ENCODE measurements around the gene LXN.
A peak's percentile ranks its signal among the peaks of the same experiment; 100 is the strongest.

The LXN gene, protein sequence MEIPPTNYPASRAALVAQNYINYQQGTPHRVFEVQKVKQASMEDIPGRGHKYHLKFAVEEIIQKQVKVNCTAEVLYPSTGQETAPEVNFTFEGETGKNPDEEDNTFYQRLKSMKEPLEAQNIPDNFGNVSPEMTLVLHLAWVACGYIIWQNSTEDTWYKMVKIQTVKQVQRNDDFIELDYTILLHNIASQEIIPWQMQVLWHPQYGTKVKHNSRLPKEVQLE

DNA sequence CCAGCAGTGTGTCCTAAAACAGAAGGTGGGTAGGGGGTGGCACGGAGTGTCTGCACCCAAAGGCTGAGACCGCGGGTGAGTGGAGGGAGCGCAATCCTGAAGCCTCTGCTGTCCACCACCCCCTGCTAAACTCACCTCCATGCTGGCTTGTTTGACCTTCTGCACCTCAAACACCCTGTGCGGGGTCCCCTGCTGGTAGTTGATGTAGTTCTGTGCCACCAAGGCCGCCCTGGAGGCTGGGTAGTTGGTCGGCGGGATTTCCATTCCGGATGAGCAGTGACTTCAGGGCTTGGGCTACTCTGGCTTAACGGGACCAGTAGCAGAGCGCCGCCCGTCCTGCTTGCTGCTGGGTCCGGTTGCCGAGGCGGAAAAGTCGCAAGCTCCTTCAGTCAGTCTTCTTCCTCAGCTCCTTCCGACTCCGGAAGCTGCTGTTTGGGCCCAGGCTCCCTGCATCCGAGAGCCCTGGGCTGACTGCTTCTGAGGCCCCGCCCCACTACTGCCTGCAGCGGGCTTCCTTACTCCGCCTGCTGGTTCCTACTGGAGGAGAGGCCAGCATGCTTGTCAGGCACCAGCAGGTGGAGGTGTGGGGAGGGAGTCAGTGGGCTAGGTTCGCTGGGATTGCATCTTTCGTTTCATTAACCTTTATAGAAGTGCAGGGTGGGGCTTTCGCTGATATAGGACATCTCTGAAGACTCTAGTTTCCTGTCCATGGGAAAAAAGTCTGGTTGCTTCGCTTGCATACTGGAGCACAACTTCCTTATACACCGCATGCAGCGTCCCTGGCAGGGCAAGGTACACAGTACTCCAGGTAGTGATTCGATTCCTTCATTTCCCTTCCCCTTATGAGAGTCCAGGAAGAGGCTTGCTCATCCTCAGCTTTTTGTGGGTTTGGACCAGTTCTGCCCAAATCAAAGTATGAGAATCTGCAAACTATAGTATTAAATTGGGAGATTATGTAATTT is at the start of gene LXN:
Gene LXN, minus strand, starts transcription at position 434 of the 962 bp plus-strand sequence. Its CDS starts 170 bp downstream, at position 264.
- Histone ChIP-seq H3K9me3 (ENCODE audit: control insufficient read depth, insufficient read depth, low read length) (no peaks in the 10 kb centered on the region), H3F3A (ENCODE audit: control insufficient read depth, insufficient read depth) (no peaks in the 10 kb centered on the region), H3K27ac (ENCODE audit: low read depth, low read length) (peak within 1 kb of the TSS; percentile 45), H3K4me3 (ENCODE audit: low read length) (peak within 1 kb of the TSS; percentile 78), H3K4me1 (ENCODE audit: control insufficient read depth, low read length) (peaks cover 13% of the 10 kb centered on the region), H3K9me2 (replicated peaks; ENCODE audit: control insufficient read depth, low read length) (no peaks in the 10 kb centered on the region), H3K4me2 (ENCODE audit: low read length) (peak within 1 kb of the TSS; percentile 74), H4K20me1 (ENCODE audit: control insufficient read depth, insufficient read depth, low read depth, low read length) (no peaks in the 10 kb centered on the region), H3K36me3 (ENCODE audit: control insufficient read depth, low read length) (peaks cover 33% of the 10 kb centered on the region), H3K27me3 (ENCODE audit: control insufficient read depth, low read length) (no peaks in the 10 kb centered on the region), H3K79me2 (ENCODE audit: control insufficient read depth, low read length) (peaks cover 11% of the 10 kb centered on the region)
- TF ChIP-seq CTCF (IDR thresholded peaks at IDR 0.05; ENCODE audit: low read depth, low read length, poor library complexity, severe bottlenecking) (peak; percentile 64), EZH2phosphoT487 (IDR thresholded peaks at IDR 0.05; ENCODE audit: borderline replicate concordance, low read length) (no peak)

- Histone ChIP-seq H3K9me2 (replicated peaks; ENCODE audit: control insufficient read depth, low read length) (no peaks in the 10 kb centered on the region), H3K4me2 (ENCODE audit: low read length) (no peak overlapping the region), H3K4me1 (ENCODE audit: control insufficient read depth, low read length) (peaks cover 7% of the 10 kb centered on the region), H3K79me2 (ENCODE audit: control insufficient read depth, low read length) (no peaks in the 10 kb centered on the region; the same call in 1 of the 2 replicates), H3K27ac (ENCODE audit: low read depth, low read length) (no peak overlapping the region), H3K27me3 (ENCODE audit: control insufficient read depth, low read length) (no peaks in the 10 kb centered on the region), H3K4me3 (ENCODE audit: low read length) (no peak overlapping the region), H3K36me3 (ENCODE audit: control insufficient read depth, low read length) (no peaks in the 10 kb centered on the region), H4K20me1 (ENCODE audit: control insufficient read depth, insufficient read depth, low read depth, low read length) (no peaks in the 10 kb centered on the region), H3F3A (ENCODE audit: control insufficient read depth, insufficient read depth) (no peaks in the 10 kb centered on the region), H3K9me3 (ENCODE audit: control insufficient read depth, insufficient read depth, low read length) (no peaks in the 10 kb centered on the region)
- TF ChIP-seq CTCF (IDR thresholded peaks at IDR 0.05; ENCODE audit: low read depth, low read length, poor library complexity, severe bottlenecking) (no peak), EZH2phosphoT487 (IDR thresholded peaks at IDR 0.05; ENCODE audit: borderline replicate concordance, low read length) (no peak)
These were observed 49.7 kb upstream of the LXN start for GRCh38 chr3:158722108-158722507.

DNA sequence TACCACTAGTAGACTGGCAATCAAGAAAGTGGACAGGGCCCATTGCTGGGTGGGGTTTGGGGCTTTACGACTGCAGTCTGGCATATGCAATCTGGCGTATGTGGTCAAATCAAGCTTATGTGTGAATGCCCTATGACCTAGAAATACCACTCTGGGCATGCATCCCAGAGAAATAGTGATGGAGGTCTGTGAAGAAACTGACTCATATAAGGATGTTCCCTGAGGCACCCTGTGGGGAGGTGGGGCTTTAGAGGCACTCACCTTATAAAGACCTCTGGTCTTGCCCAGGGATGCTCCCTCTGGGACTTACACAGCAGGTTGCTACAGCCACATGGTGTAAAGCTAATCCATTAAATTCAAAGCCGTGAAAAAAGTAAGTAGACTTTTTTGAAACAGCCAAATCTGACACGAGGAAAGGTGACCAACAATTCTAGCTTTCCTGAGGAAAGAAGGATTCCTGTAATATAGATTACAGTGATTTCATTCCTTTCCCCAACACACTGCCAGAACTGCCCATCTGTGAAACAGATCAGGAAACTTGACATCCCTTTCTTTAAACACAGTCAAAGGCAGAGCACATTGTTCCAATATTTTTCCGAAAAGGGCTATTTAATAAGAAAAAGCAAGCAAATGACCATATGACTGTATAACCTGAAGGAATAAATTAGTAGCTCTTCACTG is 46.2 kb upstream of the LXN start:
- H3K4me2 ChIP-seq (ENCODE audit: low read length): no peak overlapping the region
- no peaks in the 10 kb centered on the region for H3K9me3 ChIP-seq (ENCODE audit: control insufficient read depth, insufficient read depth, low read length)
- H3K27me3 ChIP-seq (ENCODE audit: control insufficient read depth, low read length): no peaks in the 10 kb centered on the region
- TF ChIP-seq CTCF (IDR thresholded peaks at IDR 0.05; ENCODE audit: low read depth, low read length, poor library complexity, severe bottlenecking): no peak
- no peak for TF ChIP-seq EZH2phosphoT487 (IDR thresholded peaks at IDR 0.05; ENCODE audit: borderline replicate concordance, low read length)
- no peaks in the 10 kb centered on the region; the same call in 1 of the 2 replicates for H3K79me2 ChIP-seq (ENCODE audit: control insufficient read depth, low read length)
- H3K4me1 ChIP-seq (ENCODE audit: control insufficient read depth, low read length): peaks cover 7% of the 10 kb centered on the region
- no peaks in the 10 kb centered on the region for H3K9me2 ChIP-seq (replicated peaks; ENCODE audit: control insufficient read depth, low read length)
- H4K20me1 ChIP-seq (ENCODE audit: control insufficient read depth, insufficient read depth, low read depth, low read length): no peaks in the 10 kb centered on the region
- no peaks in the 10 kb centered on the region for H3K36me3 ChIP-seq (ENCODE audit: control insufficient read depth, low read length)
- H3K4me3 ChIP-seq (ENCODE audit: low read length): no peak overlapping the region
- no peak overlapping the region for H3K27ac ChIP-seq (ENCODE audit: low read depth, low read length)
- H3F3A ChIP-seq (ENCODE audit: control insufficient read depth, insufficient read depth): no peaks in the 10 kb centered on the region
